ENCODE measurements around the gene HESX1. TPM values are rescaled to one million over a fixed set of nuclear protein-coding genes. Genes with fewer than 3 reads are reported as not detected.

HESX1 gene
- total RNA-seq, 4 donors from 2014 or later: not detected

GRCh38 chr3:57163751-57164150 lies 36.0 kb downstream of the HESX1 start:
- Histone ChIP-seq H3K27ac (peak overlapping the region in 1 of 4 donors; percentile 43), H3K27me3 (no peaks in the 10 kb centered on the region), H3K36me3 (no peaks in the 10 kb centered on the region), H3K9me3 (no peaks in the 10 kb centered on the region), H3K4me1 (peaks cover 0 to 18% (median 11%) of the 10 kb centered on the region in 4 donors), H3K4me3 (peak overlapping the region in 1 of 4 donors; percentile 78)
- no peak for DNase-seq
- no peak for TF ChIP-seq POLR2A (IDR thresholded peaks at IDR 0.05)
- TF ChIP-seq, protein P1, sequence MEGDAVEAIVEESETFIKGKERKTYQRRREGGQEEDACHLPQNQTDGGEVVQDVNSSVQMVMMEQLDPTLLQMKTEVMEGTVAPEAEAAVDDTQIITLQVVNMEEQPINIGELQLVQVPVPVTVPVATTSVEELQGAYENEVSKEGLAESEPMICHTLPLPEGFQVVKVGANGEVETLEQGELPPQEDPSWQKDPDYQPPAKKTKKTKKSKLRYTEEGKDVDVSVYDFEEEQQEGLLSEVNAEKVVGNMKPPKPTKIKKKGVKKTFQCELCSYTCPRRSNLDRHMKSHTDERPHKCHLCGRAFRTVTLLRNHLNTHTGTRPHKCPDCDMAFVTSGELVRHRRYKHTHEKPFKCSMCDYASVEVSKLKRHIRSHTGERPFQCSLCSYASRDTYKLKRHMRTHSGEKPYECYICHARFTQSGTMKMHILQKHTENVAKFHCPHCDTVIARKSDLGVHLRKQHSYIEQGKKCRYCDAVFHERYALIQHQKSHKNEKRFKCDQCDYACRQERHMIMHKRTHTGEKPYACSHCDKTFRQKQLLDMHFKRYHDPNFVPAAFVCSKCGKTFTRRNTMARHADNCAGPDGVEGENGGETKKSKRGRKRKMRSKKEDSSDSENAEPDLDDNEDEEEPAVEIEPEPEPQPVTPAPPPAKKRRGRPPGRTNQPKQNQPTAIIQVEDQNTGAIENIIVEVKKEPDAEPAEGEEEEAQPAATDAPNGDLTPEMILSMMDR (IDR thresholded peaks at IDR 0.05): no peak

- Histone ChIP-seq H3K9me3 (no peaks in the 10 kb centered on the region), H3K4me3 (no peak overlapping the region), H3K36me3 (no peaks in the 10 kb centered on the region), H3K4me1 (peaks cover 0 to 18% (median 11%) of the 10 kb centered on the region in 4 donors), H3K27me3 (no peaks in the 10 kb centered on the region), H3K27ac (no peak overlapping the region)
- TF ChIP-seq, protein P1 (IDR thresholded peaks at IDR 0.05): no peak
- TF ChIP-seq POLR2A (IDR thresholded peaks at IDR 0.05): no peak
- no peak for DNase-seq
These were observed 37.9 kb downstream of the HESX1 start for GRCh38 chr3:57161915-57162314.

GRCh38 chr3:57160765-57161538 lies 38.8 kb downstream of the HESX1 start:
- Histone ChIP-seq H3K9me3 (no peaks in the 10 kb centered on the region), H3K27ac (no peak overlapping the region), H3K4me1 (peaks cover 0 to 18% (median 11%) of the 10 kb centered on the region in 4 donors), H3K36me3 (no peaks in the 10 kb centered on the region), H3K27me3 (no peaks in the 10 kb centered on the region), H3K4me3 (no peak overlapping the region)
- no peak for DNase-seq
- TF ChIP-seq, protein P1 (IDR thresholded peaks at IDR 0.05): no peak
- TF ChIP-seq POLR2A (IDR thresholded peaks at IDR 0.05): no peak

DNA sequence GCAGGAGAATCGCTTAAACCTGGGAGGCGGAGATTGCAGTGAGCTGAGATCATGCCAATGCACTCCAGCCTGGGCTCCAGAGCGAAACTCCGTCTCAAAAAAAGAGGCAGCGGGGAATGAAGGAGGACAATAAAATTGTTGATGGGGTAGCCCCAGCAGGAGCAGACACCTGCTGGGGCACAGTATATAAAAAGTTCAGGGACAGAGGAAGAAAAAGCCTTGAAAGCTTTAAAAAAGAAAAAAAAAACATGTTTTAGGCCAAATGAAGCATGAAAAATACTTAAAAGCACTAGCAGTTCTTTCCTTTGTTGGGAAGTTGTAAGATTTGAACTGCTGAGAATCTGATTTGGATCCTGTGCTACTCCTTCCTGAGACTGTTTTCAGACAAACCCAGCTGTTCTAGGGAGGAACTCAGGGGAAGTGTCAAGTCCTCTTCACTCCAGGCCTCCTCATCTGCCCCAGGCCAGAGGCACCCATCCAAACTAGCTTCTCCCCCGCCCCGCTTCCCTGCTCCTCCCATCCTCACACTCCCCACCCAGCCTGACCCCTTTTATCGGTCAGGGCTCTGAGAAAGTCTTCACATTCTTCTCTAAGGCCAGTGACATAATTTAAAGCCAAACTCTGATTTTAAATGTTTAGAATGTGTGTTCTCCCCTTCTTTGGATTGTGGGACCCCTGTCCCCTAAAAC lies 39.6 kb downstream of the HESX1 start:
- no peak for DNase-seq

More for the DNA sequence above, 39.6 kb downstream of the HESX1 start:
- Histone ChIP-seq H3K27ac (peak overlapping the region in 1 of 4 donors; percentile 8), H3K36me3 (no peaks in the 10 kb centered on the region), H3K4me1 (peaks cover 0 to 18% (median 11%) of the 10 kb centered on the region in 4 donors), H3K27me3 (no peaks in the 10 kb centered on the region), H3K4me3 (no peak overlapping the region), H3K9me3 (no peaks in the 10 kb centered on the region)
- TF ChIP-seq, protein P1 (IDR thresholded peaks at IDR 0.05): no peak
- TF ChIP-seq POLR2A (IDR thresholded peaks at IDR 0.05): no peak

All from Peyer's patch (tissue), 4 donors.